GM23338 (cell line): ENCODE measurements around the gene DIDO1. TPM values are rescaled to one million over a fixed set of nuclear protein-coding genes. Genes with fewer than 3 reads are reported as not detected.

Source experiments
- ATAC-seq: fragments of 200-7000 bp; cut with Tn5 transposase; 3 replicates; pipeline ENCODE4 v1.9.1; 2020
- DNase-seq: peaks from one replicate; pipeline ENCODE4 v3.0.0-alpha.2; 2015; ENCODE audit warnings: low spot score
- H2AFZ ChIP-seq: fragments of 200-600 bp; sonication (generic); 2 replicates; pipeline ENCODE4 v1.8.0; 2016; ENCODE audit warnings: antibody characterized with exemption, mild to moderate bottlenecking, moderate library complexity
- H3F3A ChIP-seq: fragments of 200-600 bp; sonication (generic); replicated peaks from 2 replicates; pipeline ENCODE4 v1.8.0; 2017; ENCODE audit warnings: antibody characterized with exemption, mixed run types, low read depth
- H3K27ac ChIP-seq: fragments of 200-600 bp; sonication (generic); 2 replicates; pipeline ENCODE4 v1.6.1; 2016; ENCODE audit warnings: low read depth
- H3K27me3 ChIP-seq: fragments of 200-600 bp; sonication (generic); 2 replicates; pipeline ENCODE4 v1.8.0; 2016; ENCODE audit warnings: mild to moderate bottlenecking, mixed run types, moderate library complexity; ENCODE audit not compliant: insufficient read depth
- H3K36me3 ChIP-seq: fragments of 200-600 bp; sonication (generic); 2 replicates; pipeline ENCODE4 v1.8.0; 2016; ENCODE audit warnings: mild to moderate bottlenecking; ENCODE audit not compliant: insufficient read depth
- H3K4me1 ChIP-seq: fragments of 200-600 bp; sonication (generic); 2 replicates; pipeline ENCODE4 v1.8.0; 2016; ENCODE audit warnings: mild to moderate bottlenecking, moderate library complexity; ENCODE audit not compliant: insufficient read depth
- H3K4me2 ChIP-seq: fragments of 200-600 bp; sonication (generic); 2 replicates; pipeline ENCODE4 v1.7.1; 2017; ENCODE audit warnings: mixed run types
- H3K4me3 ChIP-seq: fragments of 200-600 bp; sonication (generic); 2 replicates; pipeline ENCODE4 v1.6.1; 2016; ENCODE audit warnings: mixed run types
- H3K79me2 ChIP-seq: fragments of 200-600 bp; sonication (generic); replicated peaks from 2 replicates; pipeline ENCODE4 v1.8.0; 2017; ENCODE audit warnings: mild to moderate bottlenecking; ENCODE audit not compliant: insufficient read depth
- H3K9me2 ChIP-seq: fragments of 200-600 bp; sonication (generic); 2 replicates; pipeline ENCODE4 v1.8.0; 2017; ENCODE audit not compliant: insufficient read depth
- H4K20me1 ChIP-seq: fragments of 200-600 bp; sonication (generic); replicated peaks from 2 replicates; pipeline ENCODE4 v1.8.0; 2017; ENCODE audit warnings: mild to moderate bottlenecking; ENCODE audit not compliant: insufficient read depth
- H3K27ac Mint-ChIP-seq: 2 replicates; pipeline ENCODE4 v1.8.0; 2020; ENCODE audit warnings: inconsistent platforms, mild to moderate bottlenecking, moderate library complexity, mixed read lengths
- H3K27me3 Mint-ChIP-seq: 3 replicates; pipeline ENCODE4 v1.8.0; 2022; ENCODE audit warnings: low read depth, mild to moderate bottlenecking, moderate library complexity, mixed read lengths, inconsistent platforms; ENCODE audit not compliant: insufficient read depth, poor library complexity
- H3K36me3 Mint-ChIP-seq: 3 replicates; pipeline ENCODE4 v1.8.0; 2021; ENCODE audit warnings: low read depth, mild to moderate bottlenecking, inconsistent platforms, moderate library complexity, mixed read lengths
- H3K4me1 Mint-ChIP-seq: 3 replicates; pipeline ENCODE4 v1.8.0; 2020; ENCODE audit warnings: mild to moderate bottlenecking, inconsistent platforms, mixed read lengths
- H3K4me3 Mint-ChIP-seq: 3 replicates; pipeline ENCODE4 v1.8.0; 2021; ENCODE audit warnings: moderate library complexity, mild to moderate bottlenecking, inconsistent platforms, mixed read lengths
- H3K9me3 Mint-ChIP-seq: 3 replicates; pipeline ENCODE4 v1.8.0; 2020; ENCODE audit warnings: moderate library complexity, mild to moderate bottlenecking, inconsistent platforms, mixed read lengths
- CREB1 ChIP-seq: fragments of 250-450 bp; sonication (Bioruptor Pico); IDR thresholded peaks from 2 replicates; pipeline ENCODE4 v1.5.0; 2020; ENCODE audit warnings: low read depth, mild to moderate bottlenecking, moderate library complexity
- CTCF ChIP-seq, 2 experiments: fragments of 200-600 bp in 1 of 2; sonication (generic) in 1 of 2; conservative IDR thresholded peaks; 2 replicates each; pipeline versions ENCODE4 v1.5.1 to v1.6.1; 2016 to 2017; ENCODE audit warnings: antibody characterized with exemption in 2 of 2, low read depth in 2 of 2, mild to moderate bottlenecking in 2 of 2, moderate library complexity in 1 of 2
- ETS1 ChIP-seq: IDR thresholded peaks from 2 replicates; pipeline ENCODE4 v1.6.1; 2016; ENCODE audit warnings: antibody characterized with exemption
- EZH2 ChIP-seq: fragments of 200-600 bp; sonication (generic); IDR thresholded peaks from one replicate; pipeline ENCODE4 v1.8.0; 2017; ENCODE audit warnings: antibody characterized with exemption, mild to moderate bottlenecking, low read depth; ENCODE audit not compliant: unreplicated experiment
- EZH2phosphoT487 ChIP-seq: fragments of 200-600 bp; sonication (generic); IDR thresholded peaks from one replicate; pipeline ENCODE4 v1.8.1; 2018; ENCODE audit warnings: antibody characterized with exemption; ENCODE audit not compliant: unreplicated experiment
- JUNB ChIP-seq: IDR thresholded peaks from one replicate; pipeline ENCODE4 v1.6.1; 2016; ENCODE audit warnings: antibody characterized with exemption; ENCODE audit not compliant: unreplicated experiment
- NANOG ChIP-seq: IDR thresholded peaks from 2 replicates; pipeline ENCODE4 v1.6.1; 2016; ENCODE audit warnings: antibody characterized with exemption, borderline replicate concordance
- POLR2AphosphoS5 ChIP-seq: IDR thresholded peaks from 2 replicates; pipeline ENCODE4 v1.6.1; 2016; ENCODE audit warnings: antibody characterized with exemption, low read depth
- REST ChIP-seq: IDR thresholded peaks from one replicate; pipeline ENCODE4 v1.6.1; 2018; ENCODE audit warnings: antibody characterized with exemption; ENCODE audit not compliant: unreplicated experiment
- STAT1 ChIP-seq: IDR thresholded peaks from one replicate; pipeline ENCODE4 v1.6.1; 2016; ENCODE audit warnings: antibody characterized with exemption; ENCODE audit not compliant: unreplicated experiment
- ZNF114 ChIP-seq: fragments of 250-450 bp; sonication (Bioruptor Pico); IDR thresholded peaks from 2 replicates; pipeline ENCODE4 v1.5.0; 2020; ENCODE audit warnings: mild to moderate bottlenecking, moderate library complexity
- ZNF331 ChIP-seq: fragments of 250-450 bp; sonication (Bioruptor Pico); IDR thresholded peaks from 2 replicates; pipeline ENCODE4 v1.5.0; 2020; ENCODE audit warnings: low read depth, mild to moderate bottlenecking, moderate library complexity
- ZNF462 ChIP-seq: fragments of 250-450 bp; sonication (Bioruptor Pico); IDR thresholded peaks from 2 replicates; pipeline ENCODE4 v1.5.0; 2020; ENCODE audit warnings: mild to moderate bottlenecking, moderate library complexity
- polyA plus RNA-seq: library from polyadenylated mRNA; unstranded; fragments of >200 nt; fragmentation: Nextera tagmentation; extraction: Ambion mirVana; gene quantifications from 2 replicates; pipeline ENCODE4 v1.2.1, GENCODE V29; 2016
- total RNA-seq: library from RNA; depleted of rRNA; stranded (reverse); fragments of >200 nt; shearing (Covaris generic); gene quantifications from 2 replicates; pipeline ENCODE4 v1.2.3, GENCODE V29; 2014

DIDO1 gene
- total and polyA plus RNA-seq, 2 experiments from 2014 or later: 72.4 to 162 TPM

- Mint-ChIP-seq H3K4me1 (peaks cover 14% of the 10 kb centered on the region), H3K4me3 (no peak overlapping the region), H3K9me3 (no peaks in the 10 kb centered on the region), H3K27ac (no peak overlapping the region), H3K27me3 (peaks cover 10% of the 10 kb centered on the region), H3K36me3 (peaks cover 8% of the 10 kb centered on the region; the same call in 2 of the 3 replicates)
- Histone ChIP-seq H3K79me2 (peaks cover 19% of the 10 kb centered on the region), H3K36me3 (no peaks in the 10 kb centered on the region), H3K9me2 (no peaks in the 10 kb centered on the region), H3K27me3 (no peaks in the 10 kb centered on the region), H3K4me3 (no peak overlapping the region), H3F3A (0 out of 2 replicates have a peak, but pooled peaks cover 12% of the 10 kb centered on the region), H4K20me1 (no peaks in the 10 kb centered on the region; the same call in 1 of the 2 replicates), H3K4me1 (peaks cover 15% of the 10 kb centered on the region), H3K27ac (no peak overlapping the region), H3K4me2 (no peak overlapping the region), H2AFZ (no peak overlapping the region)
- DNase-seq (no peak), ATAC-seq (no peak)
- TF ChIP-seq CREB1 (CRISPR knock-in tag) (no peak), JUNB (no peak), POLR2AphosphoS5 (no peak), CTCF (conservative IDR thresholded peaks at IDR 0.05; ENCODE audit: low read depth in 2 of 2) (no peak), REST (no peak), ZNF114 (CRISPR knock-in tag) (no peak), ETS1 (no peak), STAT1 (no peak), ZNF462 (CRISPR knock-in tag) (no peak), EZH2 (no peak), EZH2phosphoT487 (no peak), ZNF331 (CRISPR knock-in tag) (no peak), NANOG (no peak)
Observed at GRCh38 chr20:62957136-62958117, 31.1 kb upstream of the DIDO1 start.
